Peyer's patch (tissue), 4 donors: ENCODE measurements around the gene LRRK1. TPM values are rescaled to one million over a fixed set of nuclear protein-coding genes. Genes with fewer than 3 reads are reported as not detected.
A peak's percentile ranks its signal among the peaks of the same experiment; 100 is the strongest.

Experiments
- DNase-seq, 3 donors: peaks; one replicate each; pipeline ENCODE4 v3.0.0-alpha.2; 2017 to 2019
- H3K27ac ChIP-seq, 4 donors: fragments of 200-600 bp; sonication (generic); one replicate each; pipeline ENCODE4 v1.5.1; 2016 to 2019
- H3K27me3 ChIP-seq, 2 donors: fragments of 200-600 bp; sonication (generic); one replicate each; pipeline ENCODE4 v1.5.1; 2019
- H3K36me3 ChIP-seq, 3 donors: fragments of 200-600 bp; sonication (generic); one replicate each; pipeline ENCODE4 v1.5.1; 2016 to 2019
- H3K4me1 ChIP-seq, 4 donors: fragments of 200-600 bp; sonication (generic); one replicate each; pipeline ENCODE4 v1.5.1; 2016 to 2019
- H3K4me3 ChIP-seq, 4 donors: fragments of 200-600 bp; sonication (generic); 1 replicate in 3 of 4; 2 replicates in 1 of 4; pipeline ENCODE4 v1.5.1; 2016 to 2019; ENCODE audit warnings: mild to moderate bottlenecking in 1 of 4
- H3K9me3 ChIP-seq, 4 donors: fragments of 200-600 bp; sonication (generic); one replicate each; pipeline ENCODE4 v1.5.1; 2016 to 2019; ENCODE audit warnings: mild to moderate bottlenecking in 1 of 4
- POLR2A ChIP-seq, 2 donors: fragments of 450-650 bp; IDR thresholded peaks; one replicate each; pipeline ENCODE4 v1.5.1; 2017; ENCODE audit warnings: antibody characterized with exemption in 2 of 2, mild to moderate bottlenecking in 2 of 2, moderate library complexity in 2 of 2
- total RNA-seq, 4 donors: library from RNA; depleted of rRNA; stranded (reverse); fragments of >200 nt; gene quantifications; one replicate each; pipeline ENCODE4 v1.1.0, GENCODE V29; 2016
- TF ChIP-seq, protein P1 (sequence below), 6 experiments: fragments of 450-650 bp in 4 of 6; fragments of 200-600 bp in 2 of 6; sonication (generic) in 1 of 6; IDR thresholded peaks; one replicate each; pipeline ENCODE4 v1.5.1; 2017 to 2019; ENCODE audit warnings: antibody characterized with exemption in 6 of 6, mild to moderate bottlenecking in 3 of 6, moderate library complexity in 1 of 6

Gene LRRK1
- total RNA-seq, 4 donors from 2014 or later, result 49.2 to 66.0 (median 55.5) TPM

DNA sequence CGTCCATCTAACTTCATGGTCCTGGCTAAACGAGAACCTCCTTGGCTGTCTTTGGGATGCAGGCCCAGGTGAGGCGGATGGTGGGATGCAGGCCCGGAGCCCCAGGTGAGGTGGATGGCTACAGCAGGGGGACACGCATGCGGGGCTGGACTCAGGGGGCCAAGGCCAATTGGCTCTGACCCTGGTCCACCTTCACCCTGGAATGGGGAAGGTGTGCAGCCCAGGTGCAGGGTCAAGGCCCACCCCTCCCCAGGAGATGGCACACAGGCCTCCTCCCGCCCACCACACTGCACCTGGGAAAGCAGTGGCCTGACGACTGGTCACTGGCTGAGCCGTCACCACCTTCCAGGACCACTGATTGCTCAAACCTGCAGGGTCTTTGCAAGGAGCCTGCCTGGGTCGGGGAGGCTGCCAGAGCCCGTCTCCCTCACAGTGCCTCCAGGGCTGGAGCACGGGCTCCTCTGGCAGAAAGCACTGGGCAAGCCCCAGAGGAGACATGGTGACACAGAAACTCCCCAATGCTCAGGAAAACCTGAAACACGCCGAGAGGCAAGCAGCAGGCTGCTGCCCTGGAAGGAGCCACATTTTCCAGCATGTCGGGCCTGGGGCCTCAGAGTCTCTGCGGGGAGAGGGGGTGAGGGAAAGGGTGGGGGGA, 159.6 kb downstream of the LRRK1 start:
- no peak overlapping the region for H3K27ac ChIP-seq
- no peak overlapping the region for H3K4me3 ChIP-seq
- peak in 1 of 3 donors; percentile 21 for DNase-seq
- no peaks in the 10 kb centered on the region for H3K36me3 ChIP-seq
- TF ChIP-seq, protein P1, sequence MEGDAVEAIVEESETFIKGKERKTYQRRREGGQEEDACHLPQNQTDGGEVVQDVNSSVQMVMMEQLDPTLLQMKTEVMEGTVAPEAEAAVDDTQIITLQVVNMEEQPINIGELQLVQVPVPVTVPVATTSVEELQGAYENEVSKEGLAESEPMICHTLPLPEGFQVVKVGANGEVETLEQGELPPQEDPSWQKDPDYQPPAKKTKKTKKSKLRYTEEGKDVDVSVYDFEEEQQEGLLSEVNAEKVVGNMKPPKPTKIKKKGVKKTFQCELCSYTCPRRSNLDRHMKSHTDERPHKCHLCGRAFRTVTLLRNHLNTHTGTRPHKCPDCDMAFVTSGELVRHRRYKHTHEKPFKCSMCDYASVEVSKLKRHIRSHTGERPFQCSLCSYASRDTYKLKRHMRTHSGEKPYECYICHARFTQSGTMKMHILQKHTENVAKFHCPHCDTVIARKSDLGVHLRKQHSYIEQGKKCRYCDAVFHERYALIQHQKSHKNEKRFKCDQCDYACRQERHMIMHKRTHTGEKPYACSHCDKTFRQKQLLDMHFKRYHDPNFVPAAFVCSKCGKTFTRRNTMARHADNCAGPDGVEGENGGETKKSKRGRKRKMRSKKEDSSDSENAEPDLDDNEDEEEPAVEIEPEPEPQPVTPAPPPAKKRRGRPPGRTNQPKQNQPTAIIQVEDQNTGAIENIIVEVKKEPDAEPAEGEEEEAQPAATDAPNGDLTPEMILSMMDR (IDR thresholded peaks at IDR 0.05), result no peak
- no peak for TF ChIP-seq POLR2A (IDR thresholded peaks at IDR 0.05)
- no peaks in the 10 kb centered on the region for H3K9me3 ChIP-seq
- H3K27me3 ChIP-seq, result no peaks in the 10 kb centered on the region
- H3K4me1 ChIP-seq, result no peaks in the 10 kb centered on the region

DNA sequence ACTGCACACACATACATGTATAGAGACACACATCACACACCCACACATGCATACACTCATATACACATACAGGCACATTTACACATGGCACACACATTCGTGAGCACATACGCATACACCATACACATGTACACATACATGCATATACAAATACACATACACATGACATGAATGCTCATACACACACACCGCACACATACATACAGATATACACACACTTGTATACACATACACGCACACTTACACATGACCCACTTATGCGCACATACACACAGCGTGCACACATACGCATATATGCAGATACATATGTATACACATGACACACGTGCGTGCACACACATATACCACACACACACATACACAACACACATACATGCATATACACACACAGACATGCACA, 162.7 kb downstream of the LRRK1 start:
- Histone ChIP-seq H3K4me1 (no peaks in the 10 kb centered on the region), H3K27ac (no peak overlapping the region), H3K9me3 (no peaks in the 10 kb centered on the region), H3K4me3 (no peak overlapping the region), H3K27me3 (no peaks in the 10 kb centered on the region), H3K36me3 (no peaks in the 10 kb centered on the region)
- TF ChIP-seq POLR2A (IDR thresholded peaks at IDR 0.05), result no peak
- TF ChIP-seq, protein P1 (IDR thresholded peaks at IDR 0.05), result no peak
- no peak for DNase-seq

DNA sequence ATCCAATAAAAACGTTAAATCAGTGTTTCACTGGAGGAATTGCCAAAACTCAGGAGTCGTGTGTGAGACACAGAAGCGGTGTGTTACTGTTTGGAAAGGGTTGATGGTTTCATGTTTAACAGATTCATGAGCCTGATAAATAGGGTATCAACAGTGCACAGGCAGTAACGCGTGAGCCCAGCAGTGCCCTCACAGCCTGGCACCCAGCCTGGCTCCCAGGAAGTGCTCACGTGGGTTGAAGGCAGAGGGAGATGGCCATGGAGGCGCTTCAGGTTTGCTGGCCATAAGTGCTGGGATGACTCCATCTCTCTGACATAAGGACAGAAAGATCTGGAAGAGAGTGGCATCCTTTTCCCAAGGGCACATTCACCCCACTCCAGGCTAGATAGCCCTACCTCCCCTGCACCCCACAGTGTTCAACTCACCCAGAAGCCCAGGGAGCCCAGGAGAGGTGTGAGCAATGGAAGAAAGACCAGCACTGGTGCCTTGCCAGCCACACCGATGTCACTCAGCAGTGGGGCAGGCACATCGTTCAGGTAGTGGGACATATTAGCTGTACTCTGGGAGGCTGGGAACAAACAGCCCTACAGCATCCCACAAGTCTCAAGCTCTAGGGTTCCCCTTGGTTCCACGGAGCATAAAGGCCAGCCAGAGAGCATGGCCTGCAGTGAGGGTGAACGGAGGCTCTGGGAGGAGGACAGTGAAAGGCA, 164.3 kb downstream of the LRRK1 start:
- Histone ChIP-seq H3K36me3 (no peaks in the 10 kb centered on the region), H3K4me3 (no peak overlapping the region), H3K9me3 (no peaks in the 10 kb centered on the region), H3K27ac (no peak overlapping the region), H3K27me3 (no peaks in the 10 kb centered on the region), H3K4me1 (no peaks in the 10 kb centered on the region)
- no peak for DNase-seq
- TF ChIP-seq, protein P1 (IDR thresholded peaks at IDR 0.05), result no peak
- no peak for TF ChIP-seq POLR2A (IDR thresholded peaks at IDR 0.05)

DNA sequence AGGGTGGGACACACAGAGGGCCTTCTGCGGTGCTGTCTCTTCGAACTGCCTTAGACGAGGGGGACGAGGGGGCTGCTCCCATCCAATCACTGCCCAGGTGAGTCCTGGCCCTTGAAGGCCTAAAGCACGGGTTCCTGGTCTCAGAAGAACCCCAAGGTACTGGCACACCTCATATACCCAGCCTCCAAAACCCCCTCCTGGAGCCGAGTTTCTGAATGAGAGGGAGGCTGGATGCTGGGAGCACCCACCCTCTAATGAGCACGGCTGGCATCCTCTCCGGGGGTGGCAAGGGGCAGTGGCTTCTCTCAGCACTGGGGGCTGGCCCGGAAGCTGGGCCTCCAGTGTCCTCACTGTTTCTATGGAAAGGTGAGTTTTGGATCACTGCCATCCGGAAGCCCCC, 165.6 kb downstream of the LRRK1 start:
- H3K9me3 ChIP-seq, result no peaks in the 10 kb centered on the region
- no peaks in the 10 kb centered on the region for H3K27me3 ChIP-seq
- no peaks in the 10 kb centered on the region for H3K36me3 ChIP-seq
- H3K27ac ChIP-seq, result no peak overlapping the region
- DNase-seq, result no peak
- H3K4me1 ChIP-seq, result peaks cover 0 to 5% (median 0%) of the 10 kb centered on the region in 4 donors
- TF ChIP-seq POLR2A (IDR thresholded peaks at IDR 0.05), result no peak
- TF ChIP-seq, protein P1 (IDR thresholded peaks at IDR 0.05), result no peak
- H3K4me3 ChIP-seq, result no peak overlapping the region

DNA sequence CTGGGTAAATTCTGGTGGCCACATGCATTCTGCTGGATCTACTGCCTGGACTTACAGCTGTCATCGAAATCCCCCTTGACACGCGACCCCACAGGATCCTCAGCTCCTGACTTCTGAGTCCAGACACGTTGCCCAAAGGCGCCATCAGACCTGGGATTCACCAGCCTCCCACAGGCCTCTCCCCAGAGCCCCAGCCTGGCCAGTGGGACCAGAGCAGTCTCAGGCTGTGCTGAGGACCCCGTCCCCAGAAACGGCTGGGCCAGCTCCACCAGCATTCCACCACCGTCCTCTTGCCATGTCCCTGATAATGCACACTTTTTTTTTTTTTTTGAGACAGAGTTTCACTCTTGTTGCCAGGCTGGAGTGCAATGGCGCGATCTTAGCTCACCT, 166.1 kb downstream of the LRRK1 start:
- TF ChIP-seq POLR2A (IDR thresholded peaks at IDR 0.05), result no peak
- TF ChIP-seq, protein P1 (IDR thresholded peaks at IDR 0.05), result no peak
- DNase-seq, result no peak
- no peaks in the 10 kb centered on the region for H3K36me3 ChIP-seq
- no peak overlapping the region for H3K4me3 ChIP-seq
- peaks cover 0 to 5% (median 0%) of the 10 kb centered on the region in 4 donors for H3K4me1 ChIP-seq
- no peak overlapping the region for H3K27ac ChIP-seq
- H3K9me3 ChIP-seq, result no peaks in the 10 kb centered on the region
- no peaks in the 10 kb centered on the region for H3K27me3 ChIP-seq
